Measurements from ENCODE around the gene COL26A1.

- TF ChIP-seq CTCF (conservative IDR thresholded peaks at IDR 0.05; ENCODE audit: low read depth, low read length), result no peak
- TF ChIP-seq CEBPB (IDR thresholded peaks at IDR 0.05; ENCODE audit: low read depth, low read length), result no peak
These were observed 219.2 kb downstream of the COL26A1 start for GRCh38 chr7:101581891-101582290.
